CD4-positive, alpha-beta T cell (primary cell): ENCODE measurements around the gene C2CD4A. TPM values are rescaled to one million over a fixed set of nuclear protein-coding genes. Genes with fewer than 3 reads are reported as not detected.

ENCODE experiments used
- ATAC-seq: fragments of 200-7000 bp; cut with Tn5 transposase; one replicate; pipeline ENCODE4 v1.10.0; 2022; ENCODE audit warnings: mild to moderate bottlenecking; ENCODE audit not compliant: poor library complexity
- CTCF ChIA-PET: fragments of 350-600 bp; sonication (Branson Sonifier 250); formaldehyde crosslinking; loops from one replicate; lab custom pipeline; 2021; ENCODE audit warnings: antibody characterized with exemption, inconsistent platforms; lab: Charles Lee
- POLR2A ChIA-PET: fragments of 350-600 bp; sonication (Branson Sonifier 250); formaldehyde crosslinking; loops from one replicate; lab custom pipeline; 2021; ENCODE audit warnings: antibody characterized with exemption, inconsistent platforms; lab: Charles Lee
- DNase-seq, 14 experiments: peaks; one replicate each; pipeline ENCODE4 v3.0.0-alpha.2; 2013 to 2020; ENCODE audit warnings: mixed read lengths in 2 of 14
- H3K27ac ChIP-seq, 2 donors: one replicate each; pipeline versions ENCODE4 v1.5.1 to v1.7.0; 2013; ENCODE audit warnings: low read length in 2 of 2, low read depth in 1 of 2, mild to moderate bottlenecking in 1 of 2
- H3K27me3 ChIP-seq, 2 experiments: 1 replicate in 1 of 2; 2 replicates in 1 of 2; pipeline versions ENCODE4 v1.6.1 to v1.7.0; 2013; ENCODE audit warnings: low read length in 2 of 2, control low read depth in 1 of 2, mild to moderate bottlenecking in 1 of 2, moderate library complexity in 1 of 2; ENCODE audit not compliant: insufficient read depth in 2 of 2, control insufficient read depth in 1 of 2
- H3K36me3 ChIP-seq: one replicate; pipeline ENCODE4 v1.6.1; 2013; ENCODE audit warnings: low read length, control low read depth; ENCODE audit not compliant: insufficient read depth
- H3K4me1 ChIP-seq: one replicate; pipeline ENCODE4 v1.6.1; 2013; ENCODE audit warnings: low read length, control low read depth; ENCODE audit not compliant: insufficient read depth
- H3K4me3 ChIP-seq: one replicate; pipeline ENCODE4 v1.5.1; 2013; ENCODE audit warnings: mild to moderate bottlenecking, low read length, moderate library complexity
- H3K9me3 ChIP-seq, 2 experiments: 1 replicate in 1 of 2; 2 replicates in 1 of 2; pipeline versions ENCODE4 v1.6.1 to v1.7.0; 2013; ENCODE audit warnings: low read length in 2 of 2, mild to moderate bottlenecking in 2 of 2, control low read depth in 1 of 2, moderate library complexity in 1 of 2; ENCODE audit not compliant: control insufficient read depth in 1 of 2, insufficient read depth in 1 of 2
- H3K27ac Mint-ChIP-seq: one replicate; pipeline ENCODE4 v1.8.0; 2020; ENCODE audit warnings: mixed read lengths
- H3K27me3 Mint-ChIP-seq: one replicate; pipeline ENCODE4 v1.8.0; 2021; ENCODE audit warnings: mixed read lengths
- H3K36me3 Mint-ChIP-seq: one replicate; pipeline ENCODE4 v1.8.0; 2021; ENCODE audit warnings: low read depth, mixed read lengths
- H3K4me1 Mint-ChIP-seq: one replicate; pipeline ENCODE4 v1.8.0; 2021; ENCODE audit warnings: low read depth, mixed read lengths
- H3K4me3 Mint-ChIP-seq: one replicate; pipeline ENCODE4 v1.8.0; 2020; ENCODE audit warnings: mild to moderate bottlenecking, mixed read lengths
- H3K9me3 Mint-ChIP-seq: one replicate; pipeline ENCODE4 v1.8.0; 2020; ENCODE audit warnings: mixed read lengths
- intact Hi-C, 2 experiments: fragments of 100-400 bp; cut with DNase I in 1 of 2; cut with micrococcal nuclease in 1 of 2; formaldehyde crosslinking; loops; one replicate each; pipeline versions ENCODE4 v1.15.1 to v1.9.0; 2023 to 2025; cut with DNase I, micrococcal nuclease
- total RNA-seq, 174 experiments: library from RNA in 2 of 174; stranded (reverse) in 2 of 174; gene quantifications; one replicate each; pipeline ENCODE4 v1.2.3 and lab custom pipeline; 2021 to 2026
- TF ChIP-seq, protein P1 (sequence below): fragments of 200-600 bp; IDR thresholded peaks from one replicate; pipeline ENCODE4 v1.8.0; 2022; ENCODE audit warnings: antibody characterized with exemption, mild to moderate bottlenecking

C2CD4A gene
- total RNA-seq, 2 experiments from 2014 or later, result 0.19 to 0.34 TPM

DNA sequence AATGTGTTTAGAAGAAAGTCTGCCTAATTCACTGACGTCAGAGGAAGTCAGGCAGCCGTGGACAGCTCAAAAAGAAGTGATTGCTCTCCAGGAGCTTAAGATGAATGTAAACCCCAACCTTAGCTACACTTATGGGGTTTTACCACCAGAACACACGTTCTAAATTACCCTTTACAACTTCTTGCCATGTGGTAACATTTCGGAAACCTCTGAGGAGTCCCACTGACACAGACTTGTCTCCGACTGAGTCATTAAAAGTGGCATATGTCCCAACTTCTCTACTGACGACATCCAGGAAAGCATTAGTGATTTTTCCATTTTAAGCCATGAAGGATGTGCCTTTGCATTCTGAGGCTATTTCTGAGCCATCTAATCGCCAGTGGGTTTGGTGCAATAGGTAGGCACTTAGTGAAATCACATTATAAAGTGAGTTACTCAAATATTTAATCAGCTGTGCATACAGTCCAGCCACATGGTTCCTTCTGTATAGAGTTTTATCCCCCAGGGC is 32.4 kb downstream of the C2CD4A start:
- Mint-ChIP-seq H3K36me3 (no peaks in the 10 kb centered on the region), H3K27me3 (peaks cover 5% of the 10 kb centered on the region), H3K9me3 (no peaks in the 10 kb centered on the region), H3K4me3 (no peak overlapping the region), H3K27ac (no peak overlapping the region), H3K4me1 (no peaks in the 10 kb centered on the region)
- CTCF ChIA-PET, result no interaction called here
- no peaks in the 10 kb centered on the region for H3K9me3 ChIP-seq
- intact Hi-C loops, result no loop called here
- H3K4me1 ChIP-seq, result no peaks in the 10 kb centered on the region
- H3K27ac ChIP-seq, result no peak overlapping the region
- peak in 1 of 14 experiments; percentile 12 for DNase-seq
- H3K4me3 ChIP-seq, result no peak overlapping the region
- POLR2A ChIA-PET, result no interaction called here
- peak; percentile 29 for ATAC-seq
- no peaks in the 10 kb centered on the region for H3K36me3 ChIP-seq
- TF ChIP-seq, protein P1, sequence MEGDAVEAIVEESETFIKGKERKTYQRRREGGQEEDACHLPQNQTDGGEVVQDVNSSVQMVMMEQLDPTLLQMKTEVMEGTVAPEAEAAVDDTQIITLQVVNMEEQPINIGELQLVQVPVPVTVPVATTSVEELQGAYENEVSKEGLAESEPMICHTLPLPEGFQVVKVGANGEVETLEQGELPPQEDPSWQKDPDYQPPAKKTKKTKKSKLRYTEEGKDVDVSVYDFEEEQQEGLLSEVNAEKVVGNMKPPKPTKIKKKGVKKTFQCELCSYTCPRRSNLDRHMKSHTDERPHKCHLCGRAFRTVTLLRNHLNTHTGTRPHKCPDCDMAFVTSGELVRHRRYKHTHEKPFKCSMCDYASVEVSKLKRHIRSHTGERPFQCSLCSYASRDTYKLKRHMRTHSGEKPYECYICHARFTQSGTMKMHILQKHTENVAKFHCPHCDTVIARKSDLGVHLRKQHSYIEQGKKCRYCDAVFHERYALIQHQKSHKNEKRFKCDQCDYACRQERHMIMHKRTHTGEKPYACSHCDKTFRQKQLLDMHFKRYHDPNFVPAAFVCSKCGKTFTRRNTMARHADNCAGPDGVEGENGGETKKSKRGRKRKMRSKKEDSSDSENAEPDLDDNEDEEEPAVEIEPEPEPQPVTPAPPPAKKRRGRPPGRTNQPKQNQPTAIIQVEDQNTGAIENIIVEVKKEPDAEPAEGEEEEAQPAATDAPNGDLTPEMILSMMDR, result no peak
- peaks cover 0 to 6% of the 10 kb centered on the region in 2 experiments for H3K27me3 ChIP-seq

DNA sequence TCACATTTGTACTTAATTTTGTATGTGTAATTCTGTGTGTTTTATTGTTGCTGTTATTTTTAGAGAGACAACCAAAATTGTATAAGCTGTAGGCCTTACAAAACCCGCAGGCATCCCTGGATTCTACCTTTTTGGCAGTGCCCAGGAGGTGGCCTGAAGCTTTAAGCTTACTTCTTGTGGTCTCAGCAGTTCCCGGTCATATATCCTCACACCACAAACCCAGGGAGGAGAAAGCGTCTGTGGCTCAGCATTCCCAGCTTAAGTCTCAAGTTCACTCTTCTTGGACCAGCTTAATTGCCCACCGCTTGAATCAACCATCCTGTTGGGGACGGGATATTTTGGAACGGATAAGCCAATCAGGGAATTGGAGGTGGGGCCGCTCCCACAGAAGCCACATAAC is 36.7 kb downstream of the C2CD4A start:
- no peak overlapping the region for H3K4me3 Mint-ChIP-seq
- peaks cover 12% of the 10 kb centered on the region for H3K27me3 Mint-ChIP-seq
- intact Hi-C loops, result no loop called here
- Histone ChIP-seq H3K4me1 (no peaks in the 10 kb centered on the region), H3K27ac (no peak overlapping the region), H3K9me3 (no peaks in the 10 kb centered on the region), H3K4me3 (no peak overlapping the region), H3K27me3 (peaks cover 0 to 6% of the 10 kb centered on the region in 2 experiments), H3K36me3 (no peaks in the 10 kb centered on the region)
- CTCF ChIA-PET, result no interaction called here
- POLR2A ChIA-PET, result no interaction called here
- ATAC-seq (no peak), DNase-seq (no peak)
- TF ChIP-seq, protein P1, result no peak
- H3K4me1 Mint-ChIP-seq, result no peaks in the 10 kb centered on the region
- no peaks in the 10 kb centered on the region for H3K36me3 Mint-ChIP-seq
- H3K9me3 Mint-ChIP-seq, result no peaks in the 10 kb centered on the region
- no peak overlapping the region for H3K27ac Mint-ChIP-seq

DNA sequence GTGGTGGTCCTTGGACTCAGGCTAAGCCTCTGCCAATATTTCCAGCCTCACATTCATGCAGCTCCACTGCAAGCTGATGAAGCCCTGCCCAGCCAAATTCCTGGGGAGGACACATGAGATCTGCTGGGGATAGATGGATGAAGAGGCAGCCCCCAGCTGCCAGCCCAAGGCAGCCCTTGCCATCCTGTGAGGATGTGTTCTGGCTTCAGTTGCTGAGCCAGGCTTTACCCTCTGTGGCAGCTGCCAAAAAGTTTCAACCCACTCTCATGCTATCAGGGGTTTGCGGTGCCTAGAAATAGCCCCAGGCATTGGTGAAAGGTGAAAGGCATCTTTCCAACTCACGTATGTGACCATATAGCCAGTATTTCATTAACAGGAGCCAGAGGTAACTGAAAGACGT is 37.6 kb downstream of the C2CD4A start:
- H3K27ac Mint-ChIP-seq, result no peak overlapping the region
- H3K27ac ChIP-seq, result no peak overlapping the region
- TF ChIP-seq, protein P1, result no peak
- POLR2A ChIA-PET, result no interaction called here
- no peaks in the 10 kb centered on the region for H3K27me3 ChIP-seq
- intact Hi-C loops, result no loop called here
- no peaks in the 10 kb centered on the region for H3K36me3 ChIP-seq
- no peaks in the 10 kb centered on the region for H3K9me3 ChIP-seq
- DNase-seq, result no peak
- ATAC-seq, result no peak
- H3K27me3 Mint-ChIP-seq, result peaks cover 6% of the 10 kb centered on the region
- H3K9me3 Mint-ChIP-seq, result no peaks in the 10 kb centered on the region
- H3K4me1 Mint-ChIP-seq, result no peaks in the 10 kb centered on the region
- H3K4me3 ChIP-seq, result no peak overlapping the region
- H3K4me3 Mint-ChIP-seq, result no peak overlapping the region
- CTCF ChIA-PET, result no interaction called here
- no peaks in the 10 kb centered on the region for H3K4me1 ChIP-seq
- H3K36me3 Mint-ChIP-seq, result no peaks in the 10 kb centered on the region
